Caco-2 (cell line): ENCODE measurements around the gene DSCAM. TPM values are rescaled to one million over a fixed set of nuclear protein-coding genes. Genes with fewer than 3 reads are reported as not detected.

ENCODE experiments used
- BruUV-seq: library from RNA; stranded (reverse); fragments of 400-500 nt; replicated peaks from 2 replicates; lab custom pipeline; 2021; lab: Mats Ljungman, UMichigan
- CTCF ChIA-PET: fragments of 300-600 bp; sonication (Branson Sonifier 250); formaldehyde crosslinking; loops from one replicate; lab custom pipeline; 2022; ENCODE audit warnings: antibody characterized with exemption; lab: Charles Lee
- POLR2A ChIA-PET: fragments of 300-600 bp; sonication (Branson Sonifier 250); formaldehyde crosslinking; loops from one replicate; lab custom pipeline; 2022; ENCODE audit warnings: antibody characterized with exemption; lab: Charles Lee
- DNase-seq, 2 experiments: peaks; one replicate each; pipeline versions ENCODE4 v3.0.0 to v3.0.0-alpha.2; 2020 to 2022
- H3K27me3 ChIP-seq: replicated peaks from 2 replicates; pipeline ENCODE4 v1.6.0; 2011; ENCODE audit warnings: low read length; ENCODE audit not compliant: control insufficient read depth, insufficient read depth
- H3K36me3 ChIP-seq: 2 replicates; pipeline ENCODE4 v1.5.1; 2011; ENCODE audit warnings: low read length; ENCODE audit not compliant: control insufficient read depth, insufficient read depth
- H3K4me1 ChIP-seq: fragments of 250-450 bp; sonication (Bioruptor Pico); 2 replicates; pipeline ENCODE4 v1.5.1; 2020; ENCODE audit warnings: mild to moderate bottlenecking
- H3K4me3 ChIP-seq: 2 replicates; pipeline ENCODE4 v1.5.1; 2011; ENCODE audit warnings: low read depth, mild to moderate bottlenecking, control low read depth, low read length
- H3K9me3 ChIP-seq: fragments of 250-450 bp; sonication (Bioruptor Pico); 2 replicates; pipeline ENCODE4 v1.5.1; 2020; ENCODE audit warnings: mild to moderate bottlenecking, moderate library complexity
- H3K27ac Mint-ChIP-seq: one replicate; pipeline ENCODE4 v1.8.0; 2022; ENCODE audit warnings: mixed read lengths; ENCODE audit not compliant: unreplicated experiment
- H3K27me3 Mint-ChIP-seq: one replicate; pipeline ENCODE4 v1.8.0; 2022; ENCODE audit warnings: mixed read lengths; ENCODE audit not compliant: insufficient read depth, unreplicated experiment
- H3K36me3 Mint-ChIP-seq: one replicate; pipeline ENCODE4 v1.8.0; 2022; ENCODE audit warnings: mild to moderate bottlenecking, mixed read lengths; ENCODE audit not compliant: insufficient read depth, unreplicated experiment
- H3K4me1 Mint-ChIP-seq: one replicate; pipeline ENCODE4 v1.8.0; 2022; ENCODE audit warnings: low read depth, mixed read lengths; ENCODE audit not compliant: unreplicated experiment
- H3K4me3 Mint-ChIP-seq: one replicate; pipeline ENCODE4 v1.8.0; 2022; ENCODE audit warnings: mild to moderate bottlenecking, moderate library complexity, mixed read lengths; ENCODE audit not compliant: unreplicated experiment
- H3K9me3 Mint-ChIP-seq: one replicate; pipeline ENCODE4 v1.8.0; 2022; ENCODE audit warnings: mixed read lengths; ENCODE audit not compliant: unreplicated experiment
- CTCF ChIP-seq, 2 experiments: fragments of 200-600 bp in 1 of 2; IDR thresholded peaks; 1 replicate in 1 of 2; 2 replicates in 1 of 2; pipeline versions ENCODE4 v1.5.1 to v1.8.0; 2011 to 2022; ENCODE audit warnings: antibody characterized with exemption in 1 of 2, control low read depth in 1 of 2, inconsistent platforms in 1 of 2, low read depth in 1 of 2, low read length in 1 of 2, mild to moderate bottlenecking in 1 of 2, moderate library complexity in 1 of 2; ENCODE audit not compliant: insufficient read depth in 1 of 2, severe bottlenecking in 1 of 2, unreplicated experiment in 1 of 2
- intact Hi-C: fragments of 100-400 bp; cut with micrococcal nuclease; formaldehyde crosslinking; loops from one replicate; pipeline ENCODE4 v1.10.0; 2022; ENCODE audit not compliant: unreplicated experiment
- total RNA-seq: library from RNA; stranded (reverse); gene quantifications from 2 replicates; pipeline ENCODE4 v1.2.3, GENCODE V29; 2022

The DSCAM gene
- total RNA-seq, 1 experiment from 2014 or later = not detected

- Mint-ChIP-seq H3K27me3 (peaks cover 2% of the 10 kb centered on the region), H3K4me3 (no peak overlapping the region), H3K27ac (no peak overlapping the region), H3K9me3 (no peaks in the 10 kb centered on the region), H3K4me1 (no peaks in the 10 kb centered on the region), H3K36me3 (no peaks in the 10 kb centered on the region)
- no peak for TF ChIP-seq CTCF (IDR thresholded peaks at IDR 0.05; ENCODE audit: insufficient read depth in 1 of 2, low read depth in 1 of 2, low read length in 1 of 2, severe bottlenecking in 1 of 2, unreplicated experiment in 1 of 2)
- H3K36me3 ChIP-seq = no peaks in the 10 kb centered on the region
- POLR2A ChIA-PET = no interaction called here
- intact Hi-C loops = no loop called here
- no peaks in the 10 kb centered on the region for H3K4me1 ChIP-seq
- no peak overlapping the region for H3K4me3 ChIP-seq
- H3K9me3 ChIP-seq = no peaks in the 10 kb centered on the region
- CTCF ChIA-PET = no interaction called here
- no TSS peak for BruUV-seq
- DNase-seq = no peak
- no peaks in the 10 kb centered on the region for H3K27me3 ChIP-seq
These were observed 530.9 kb downstream of the DSCAM start for GRCh38 chr21:40316104-40316503.

GRCh38 chr21:40315626-40316025 is 531.3 kb downstream of the DSCAM start:
- Histone ChIP-seq H3K27me3 (no peaks in the 10 kb centered on the region), H3K36me3 (no peaks in the 10 kb centered on the region), H3K4me1 (no peaks in the 10 kb centered on the region), H3K9me3 (no peaks in the 10 kb centered on the region), H3K4me3 (no peak overlapping the region)
- DNase-seq = no peak
- Mint-ChIP-seq H3K36me3 (no peaks in the 10 kb centered on the region), H3K27me3 (no peaks in the 10 kb centered on the region), H3K4me1 (no peaks in the 10 kb centered on the region), H3K9me3 (no peaks in the 10 kb centered on the region), H3K27ac (no peak overlapping the region), H3K4me3 (no peak overlapping the region)
- TF ChIP-seq CTCF (IDR thresholded peaks at IDR 0.05; ENCODE audit: insufficient read depth in 1 of 2, low read depth in 1 of 2, low read length in 1 of 2, severe bottlenecking in 1 of 2, unreplicated experiment in 1 of 2) = no peak
- POLR2A ChIA-PET = no interaction called here
- CTCF ChIA-PET = no interaction called here
- BruUV-seq = no TSS peak
- intact Hi-C loops = no loop called here

- H3K4me3 Mint-ChIP-seq = no peak overlapping the region
- no peak overlapping the region for H3K27ac Mint-ChIP-seq
- H3K27me3 Mint-ChIP-seq = peaks cover 3% of the 10 kb centered on the region
- no peaks in the 10 kb centered on the region for H3K27me3 ChIP-seq
- H3K4me1 ChIP-seq = no peaks in the 10 kb centered on the region
- no peaks in the 10 kb centered on the region for H3K36me3 Mint-ChIP-seq
- no peaks in the 10 kb centered on the region for H3K9me3 ChIP-seq
- TF ChIP-seq CTCF (IDR thresholded peaks at IDR 0.05; ENCODE audit: insufficient read depth in 1 of 2, low read depth in 1 of 2, low read length in 1 of 2, severe bottlenecking in 1 of 2, unreplicated experiment in 1 of 2) = no peak
- BruUV-seq = no TSS peak
- H3K4me3 ChIP-seq = no peak overlapping the region
- intact Hi-C loops = no loop called here
- no peak for DNase-seq
- no peaks in the 10 kb centered on the region for H3K36me3 ChIP-seq
- CTCF ChIA-PET = no interaction called here
- H3K4me1 Mint-ChIP-seq = no peaks in the 10 kb centered on the region
- no peaks in the 10 kb centered on the region for H3K9me3 Mint-ChIP-seq
- POLR2A ChIA-PET = no interaction called here
These were observed 533.7 kb downstream of the DSCAM start for GRCh38 chr21:40313260-40313659.
